HT-29 (cell line): ENCODE measurements around the gene VASN. TPM values are rescaled to one million over a fixed set of nuclear protein-coding genes. Genes with fewer than 3 reads are reported as not detected.
A peak's percentile ranks its signal among the peaks of the same experiment; 100 is the strongest.

Source experiments
- DNase-seq: peaks from one replicate; pipeline ENCODE4 v3.0.0-alpha.2; 2015; ENCODE audit warnings: low spot score
- total RNA-seq: library from RNA; depleted of rRNA; stranded (reverse); fragments of >200 nt; shearing (Covaris generic); gene quantifications from 2 replicates; pipeline ENCODE4 v1.2.3, GENCODE V29; 2014

VASN gene
- total RNA-seq, 1 experiment from 2014 or later: 2.2 TPM

DNA sequence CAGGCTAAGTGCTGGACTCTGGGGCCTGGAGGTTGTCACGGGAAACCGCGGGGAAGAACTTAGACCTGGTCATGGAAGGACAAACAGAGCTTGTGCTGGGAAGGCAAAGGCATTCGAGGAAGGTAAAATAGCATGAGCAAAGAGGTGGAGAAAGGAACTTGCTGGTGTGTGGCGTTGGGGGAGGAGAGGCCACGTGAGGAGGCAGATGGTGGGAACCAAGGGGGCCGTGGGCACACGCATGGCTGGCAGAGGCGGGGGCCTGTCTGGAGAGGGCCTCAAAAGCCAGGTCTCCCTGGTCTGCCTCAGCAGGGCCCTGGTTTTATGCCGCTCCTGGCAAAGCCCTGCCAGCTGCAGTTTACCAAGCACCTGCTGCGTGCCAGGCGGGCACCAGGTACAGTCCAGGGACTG, 29.4 kb downstream of the VASN start:
- no peak for DNase-seq

DNA sequence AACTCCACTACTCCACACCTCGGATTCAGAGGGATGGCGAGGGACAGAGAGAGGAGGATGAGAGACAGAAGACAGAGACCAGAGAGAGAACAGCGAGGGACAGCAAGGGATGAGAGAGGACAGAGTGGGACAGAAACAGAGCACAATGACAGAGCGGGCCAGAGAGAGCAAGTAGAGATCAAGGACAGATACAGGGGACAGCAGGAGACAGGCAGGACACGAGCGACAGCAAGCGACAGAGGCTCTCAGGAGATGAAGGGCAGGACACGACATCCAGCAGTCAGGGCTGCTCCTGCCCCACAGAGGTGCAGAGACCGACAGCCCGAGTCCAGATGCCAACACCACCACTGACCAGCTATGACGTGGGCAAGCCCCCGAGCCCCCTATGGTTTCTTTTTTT, 29.9 kb downstream of the VASN start:
- no peak for DNase-seq

DNA sequence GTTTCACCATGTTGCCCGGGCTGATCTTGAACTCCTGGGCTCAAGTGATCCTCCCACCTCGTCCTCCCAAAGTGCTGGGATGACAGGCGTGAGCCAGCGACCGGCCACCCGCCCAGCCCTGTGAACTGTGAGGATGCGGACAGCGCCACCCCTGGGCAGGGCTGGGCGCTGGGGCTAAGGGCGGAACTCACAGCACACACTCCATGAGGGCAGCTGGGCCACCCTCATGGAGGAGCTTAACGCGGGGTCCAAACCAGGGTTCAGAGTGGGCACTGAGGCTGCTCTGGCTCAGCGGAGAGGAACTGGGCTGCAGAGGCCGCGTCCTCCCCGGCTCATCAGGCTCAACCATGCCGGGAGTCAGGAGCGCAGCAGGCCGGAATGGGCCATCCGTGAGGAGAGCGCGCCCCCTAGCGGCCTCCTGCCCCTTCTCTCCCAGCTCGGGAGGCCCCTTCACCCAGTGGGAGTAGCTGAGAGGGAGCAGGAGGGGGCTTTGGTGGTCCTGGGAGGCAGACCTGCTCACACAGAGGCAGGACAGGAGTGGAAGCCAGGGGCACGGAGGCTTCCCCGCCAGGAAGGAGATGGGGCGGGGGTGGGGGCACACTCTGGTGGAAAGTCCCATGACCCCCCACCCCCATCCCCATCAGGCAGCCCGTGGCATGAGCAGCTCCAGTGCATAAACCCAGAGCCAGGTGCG, 30.9 kb downstream of the VASN start:
- peak; percentile 87 for DNase-seq

DNA sequence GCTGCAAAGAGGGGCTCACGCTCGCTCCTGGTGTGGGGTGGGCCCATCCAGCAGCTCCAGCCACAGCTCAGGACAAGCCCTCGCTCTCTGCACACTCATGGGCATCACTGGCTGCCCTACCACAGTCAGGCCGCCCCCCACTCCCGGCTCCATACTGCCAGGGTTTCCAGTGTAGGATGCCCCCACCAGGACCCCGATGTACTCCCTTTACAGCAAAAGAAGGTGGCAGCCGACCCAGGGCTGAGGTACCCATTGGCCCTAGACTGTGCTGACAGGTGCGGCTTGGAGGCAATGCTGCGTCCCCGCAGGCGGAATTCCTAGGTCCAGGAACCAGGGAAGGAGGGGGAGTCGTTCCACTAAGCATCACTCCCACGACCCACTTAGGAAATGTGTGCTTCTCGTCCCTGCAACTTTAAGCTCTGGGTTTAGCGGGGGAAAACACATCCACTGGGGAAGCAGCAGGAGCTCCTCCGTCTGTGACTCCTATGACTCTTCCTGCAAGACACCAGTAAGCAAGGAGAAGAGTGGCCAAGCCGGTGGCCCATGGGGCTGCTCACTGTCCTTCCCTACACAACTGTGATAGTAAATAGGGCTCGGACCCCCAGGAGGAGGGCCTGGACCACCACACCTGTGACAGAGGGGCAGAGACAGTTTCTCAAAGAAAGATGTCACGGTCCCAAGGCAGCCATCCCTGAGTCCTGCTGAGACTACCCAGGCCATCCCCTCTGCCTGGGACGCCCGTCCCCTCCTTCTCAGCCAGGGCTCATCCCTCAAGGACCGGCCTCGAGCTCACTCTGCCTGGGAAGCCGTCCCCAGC, 31.7 kb downstream of the VASN start:
- no peak for DNase-seq

DNA sequence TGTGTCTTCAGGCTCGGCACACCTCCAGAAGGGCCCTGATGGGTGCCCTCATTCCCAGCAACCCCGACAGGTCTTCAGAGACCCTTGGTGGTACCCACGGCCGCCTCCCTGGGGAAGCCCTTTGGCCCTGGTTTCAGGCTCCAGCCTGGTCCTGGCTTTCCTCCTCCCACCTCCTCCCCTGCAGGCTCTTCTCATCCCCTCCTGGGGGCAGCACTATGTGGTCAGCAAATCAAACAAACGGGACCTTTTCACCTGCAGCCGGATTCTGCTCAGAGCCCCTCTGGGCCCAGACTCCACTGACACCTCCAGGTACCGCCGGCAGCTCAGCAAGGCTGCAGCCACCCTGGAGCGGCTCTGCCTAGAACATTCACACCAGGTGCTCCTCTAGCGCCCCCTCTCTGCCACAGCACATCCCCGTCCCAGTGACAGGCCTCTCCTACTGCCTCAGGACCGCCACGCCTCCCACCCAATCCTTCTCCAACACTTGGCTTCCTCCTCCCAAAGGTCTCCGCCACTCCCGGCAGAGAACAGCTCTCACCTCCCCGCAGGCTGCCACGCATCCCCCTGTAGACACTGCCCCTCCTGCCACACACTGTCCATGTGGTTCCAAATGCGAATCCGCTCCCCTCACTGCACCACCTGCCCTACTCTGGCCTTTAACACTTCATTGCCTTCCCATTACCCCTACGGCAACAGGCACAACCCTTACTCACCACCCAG, 32.8 kb downstream of the VASN start:
- DNase-seq: peak; percentile 39

DNA sequence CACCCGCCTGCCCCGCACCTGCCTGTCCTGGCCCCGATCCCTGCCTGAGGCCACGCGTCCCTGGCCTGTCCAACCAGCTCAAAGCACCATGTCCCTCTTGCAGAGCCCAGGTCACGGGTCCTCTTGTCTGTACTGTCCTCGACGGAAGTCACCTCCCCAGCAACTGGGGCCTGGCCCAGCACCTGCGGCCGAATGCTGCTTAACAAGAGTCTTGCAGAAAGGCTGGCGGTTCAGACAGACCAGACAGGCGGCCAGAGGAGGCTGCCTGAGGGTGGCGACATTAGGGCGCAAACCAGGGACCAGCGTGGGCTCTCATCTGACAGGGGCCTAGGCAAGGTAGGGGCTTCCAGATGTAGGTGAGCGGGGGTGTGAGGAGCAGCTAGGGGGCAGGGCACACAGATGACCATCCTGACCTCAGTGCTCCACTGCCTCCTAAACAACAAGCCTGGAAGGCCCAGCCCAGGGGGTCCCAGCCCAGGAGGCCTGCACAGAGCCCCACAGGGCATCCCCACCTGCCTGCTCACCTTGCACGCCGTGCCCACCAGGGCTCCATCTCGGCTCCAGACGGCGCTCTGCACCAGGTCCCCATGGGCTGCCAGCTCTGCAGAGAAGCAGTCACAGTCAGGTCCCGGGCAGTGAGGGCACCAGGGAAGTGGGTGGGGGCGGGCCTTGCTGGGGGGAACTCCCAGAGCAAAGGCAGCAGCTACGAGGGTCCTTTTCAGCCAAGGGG, 33.5 kb downstream of the VASN start:
- no peak for DNase-seq

DNA sequence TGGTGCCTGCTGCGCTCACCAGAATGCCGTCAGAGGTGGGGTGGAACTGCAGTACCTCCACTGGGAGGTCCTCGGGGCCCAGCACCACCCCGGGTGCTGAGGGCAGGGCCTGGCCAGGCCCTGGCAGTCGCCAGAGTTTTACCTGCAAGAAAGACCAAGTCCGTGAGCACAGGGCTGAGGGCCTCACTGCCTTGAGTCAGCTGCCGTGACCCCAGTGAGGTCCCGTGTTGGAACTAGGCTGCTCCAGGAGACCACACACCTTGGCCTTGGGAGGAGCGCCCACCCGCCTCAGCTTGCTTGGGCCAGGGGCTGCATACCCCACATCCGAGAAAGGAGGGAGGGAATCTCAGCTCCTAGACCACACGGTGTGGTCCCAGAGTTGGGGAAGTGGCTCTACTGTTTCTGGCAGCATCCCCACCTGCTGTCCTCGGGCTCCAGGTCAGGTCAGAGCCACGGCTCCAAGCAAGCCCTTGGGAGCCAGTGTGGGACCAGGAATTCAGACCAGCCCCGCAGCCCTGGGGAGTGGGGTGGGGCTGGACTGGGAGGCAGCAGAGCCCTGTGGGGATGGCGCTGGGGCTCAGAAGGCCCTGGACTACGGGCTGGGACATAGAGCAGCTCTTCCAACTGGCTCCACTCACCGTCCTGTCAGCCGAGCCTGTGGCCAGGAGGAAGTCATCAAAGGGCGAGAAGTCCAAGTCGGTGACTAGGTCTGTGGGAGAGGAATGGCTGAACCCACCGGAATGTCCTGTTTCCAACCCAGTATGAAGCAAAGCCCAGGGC, 36.1 kb downstream of the VASN start:
- no peak for DNase-seq

DNA sequence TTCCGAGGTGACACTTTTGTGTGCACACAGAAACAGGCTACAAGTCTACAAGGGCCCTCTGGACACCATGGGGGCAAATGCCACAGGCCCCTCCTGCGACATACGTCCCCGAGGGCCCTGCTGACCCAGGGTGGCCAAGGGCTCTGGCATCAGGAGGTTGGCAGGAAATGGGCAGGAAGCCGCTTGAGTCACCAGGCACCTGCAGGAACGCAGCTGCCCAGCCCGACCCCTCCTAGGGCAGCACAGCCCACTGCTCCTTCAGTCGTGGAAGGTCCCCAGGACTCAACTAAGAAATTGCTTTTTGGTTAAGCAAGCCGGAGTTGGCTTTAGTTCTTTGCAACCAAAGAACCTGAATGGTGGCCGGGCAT, 36.7 kb downstream of the VASN start:
- no peak for DNase-seq

DNA sequence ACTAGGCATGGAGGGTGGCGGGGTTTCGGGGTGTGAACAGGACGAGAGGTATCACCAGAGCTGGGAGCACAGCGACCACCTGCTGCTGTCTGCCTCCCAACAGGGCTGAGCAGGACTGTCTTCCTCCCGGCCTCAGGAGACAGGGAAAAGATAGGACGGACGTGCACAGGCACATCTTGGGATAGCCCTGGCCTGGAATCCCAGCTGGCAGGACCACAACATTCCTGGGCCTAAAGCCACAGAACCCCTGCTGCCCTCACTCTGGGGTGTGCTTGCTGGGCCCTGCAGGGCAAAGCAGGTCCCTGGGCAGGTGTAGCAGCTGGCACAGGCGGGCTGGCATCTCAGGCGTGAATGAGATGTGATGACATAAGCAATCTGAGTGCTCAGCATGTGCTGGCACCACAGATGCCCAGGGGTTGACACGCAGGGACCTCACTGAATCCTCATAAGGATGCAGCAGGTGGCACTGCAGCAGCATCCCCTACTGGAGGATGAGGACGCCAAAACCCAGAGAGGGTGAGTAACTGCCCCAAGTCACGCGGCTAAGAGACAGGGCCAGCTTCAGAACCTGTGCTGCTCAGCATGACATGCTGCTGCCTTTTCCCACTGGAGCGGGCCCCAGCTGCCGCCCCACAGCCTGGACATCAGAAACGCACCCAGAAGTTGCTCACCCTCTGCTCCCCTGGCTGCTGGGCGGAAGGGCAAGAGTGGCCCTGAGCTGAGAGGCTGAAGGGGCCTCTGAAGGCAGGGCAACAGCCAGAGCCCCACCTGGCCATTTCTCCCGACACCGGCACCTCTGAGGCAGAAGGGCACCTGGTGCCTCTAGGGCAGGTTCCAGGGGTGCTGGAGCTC, 37.7 kb downstream of the VASN start:
- no peak for DNase-seq

DNA sequence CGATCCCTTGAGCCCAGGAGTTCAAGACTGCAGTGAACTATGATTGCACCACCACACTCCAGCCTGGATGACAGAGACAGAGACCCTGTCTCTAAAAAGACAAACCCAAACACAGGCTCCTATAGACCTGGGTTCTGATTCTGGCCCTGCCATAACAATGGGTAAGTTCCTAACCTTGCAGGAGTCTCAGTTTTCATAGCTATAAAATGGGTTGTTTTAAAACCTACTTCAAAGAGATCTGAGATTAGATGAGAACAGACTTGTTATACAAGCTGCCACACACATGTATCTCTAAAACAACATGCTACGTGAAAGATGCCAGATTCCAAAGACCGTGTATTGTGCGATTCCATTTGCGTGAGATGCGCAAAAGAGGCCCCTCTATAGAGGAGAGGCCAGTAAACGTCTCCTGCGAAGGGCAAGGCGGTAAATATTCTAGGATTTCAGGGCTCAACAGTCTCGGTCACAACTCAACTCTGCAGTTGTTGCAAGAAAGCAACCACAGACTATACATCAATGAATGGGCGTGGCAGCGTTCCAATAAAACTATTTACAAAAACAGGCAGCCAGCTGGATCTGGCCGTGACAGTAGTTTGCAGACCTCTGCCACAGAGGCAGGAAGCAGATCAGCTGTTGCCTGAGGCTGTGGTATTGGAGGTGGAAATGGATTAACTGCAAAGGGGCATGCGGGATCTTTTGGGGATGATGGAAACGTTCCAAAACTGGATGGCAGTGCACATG, 38.9 kb downstream of the VASN start:
- DNase-seq: no peak

DNA sequence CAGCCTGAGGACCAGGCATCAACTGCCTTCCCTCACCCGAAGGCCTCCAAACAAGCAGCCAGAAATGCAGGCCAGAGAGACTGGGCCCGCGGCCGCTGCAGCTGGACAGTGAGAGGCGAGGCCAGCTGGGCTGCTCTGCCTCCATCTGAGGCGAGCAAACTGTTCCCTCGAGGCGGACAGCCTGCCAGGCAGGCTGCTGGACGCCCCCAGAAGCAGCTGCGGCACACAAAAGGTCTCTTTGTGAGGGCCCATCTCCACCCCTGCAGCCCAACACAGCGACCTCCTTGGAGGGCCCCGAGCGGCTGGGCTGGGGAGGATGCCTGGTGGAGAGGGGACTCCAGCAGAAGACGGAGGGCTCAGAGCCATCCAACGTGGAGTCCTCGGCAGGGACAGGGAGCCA, 40.0 kb downstream of the VASN start:
- no peak for DNase-seq

DNA sequence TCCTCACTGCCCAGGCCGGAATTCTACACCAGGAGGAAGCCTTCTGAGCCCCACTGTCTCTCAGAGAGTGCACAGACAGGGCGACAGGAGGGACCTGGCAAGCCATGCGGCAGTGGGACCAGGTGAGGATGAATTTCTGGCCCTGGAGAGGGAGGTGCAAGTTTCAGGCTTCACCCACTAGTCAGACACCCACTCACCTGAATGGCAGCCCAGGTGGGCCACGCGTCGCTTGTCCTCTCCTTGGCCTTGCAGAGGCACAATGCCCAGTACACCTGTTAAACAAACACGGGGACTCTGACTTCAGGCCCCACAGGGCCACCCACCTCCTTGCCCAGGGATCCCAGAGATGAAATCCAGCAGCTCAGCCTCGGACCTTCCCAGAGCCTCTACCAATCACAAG, 40.5 kb downstream of the VASN start:
- DNase-seq: no peak

DNA sequence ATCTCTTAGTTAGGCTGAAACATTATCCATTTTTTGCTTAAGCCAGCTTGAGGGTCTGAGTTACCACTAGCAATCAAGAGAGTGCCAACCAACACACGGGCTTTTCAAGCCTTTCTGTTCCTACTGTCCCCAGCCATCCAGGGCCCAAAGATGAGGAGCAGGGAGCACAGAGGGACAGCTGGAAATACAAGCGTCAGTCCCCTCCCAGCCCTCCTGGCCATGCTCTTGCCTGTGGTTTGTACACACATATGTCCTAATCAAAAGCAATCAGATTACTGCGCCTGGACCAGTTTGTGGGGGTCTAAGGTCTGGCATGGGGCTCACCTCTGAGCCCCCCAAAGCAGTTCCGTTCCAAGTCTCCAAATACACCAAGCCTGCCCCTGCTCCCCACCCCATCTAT, 41.2 kb downstream of the VASN start:
- no peak for DNase-seq

DNA sequence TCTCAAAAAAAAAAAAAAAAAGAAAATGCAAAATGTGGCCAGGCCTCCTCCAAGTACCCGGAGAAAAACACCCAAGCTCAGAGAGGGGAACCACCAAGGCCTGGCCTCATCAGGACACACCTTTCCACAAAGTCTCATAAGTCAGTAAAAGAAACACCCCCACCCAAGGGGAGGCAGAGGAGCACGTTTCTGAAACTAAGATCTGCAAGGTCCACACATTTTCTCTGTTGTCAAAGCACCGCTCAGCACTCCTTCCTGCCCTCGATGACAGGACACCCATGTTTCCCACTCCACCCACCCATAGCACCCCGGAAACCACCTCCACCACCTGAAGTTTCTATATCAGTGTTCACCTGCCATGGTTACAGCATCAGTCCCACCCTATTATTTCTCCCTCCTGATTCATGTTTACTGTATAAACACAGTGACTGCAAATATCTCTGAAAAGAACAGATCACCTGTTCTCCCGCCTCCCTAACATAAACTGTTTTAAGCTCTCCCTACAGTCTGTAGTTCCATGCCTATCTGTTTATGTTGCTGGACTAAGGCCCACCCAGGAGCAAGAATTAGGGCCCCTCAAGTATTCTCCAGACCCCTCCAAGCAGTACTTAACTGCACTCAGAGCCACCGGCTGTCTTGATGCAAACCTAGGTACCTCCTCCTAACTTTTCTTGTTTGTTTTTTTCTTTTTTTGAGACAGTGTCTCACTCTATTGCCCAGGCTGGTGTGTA, 42.7 kb downstream of the VASN start:
- DNase-seq: peak; percentile 87

DNA sequence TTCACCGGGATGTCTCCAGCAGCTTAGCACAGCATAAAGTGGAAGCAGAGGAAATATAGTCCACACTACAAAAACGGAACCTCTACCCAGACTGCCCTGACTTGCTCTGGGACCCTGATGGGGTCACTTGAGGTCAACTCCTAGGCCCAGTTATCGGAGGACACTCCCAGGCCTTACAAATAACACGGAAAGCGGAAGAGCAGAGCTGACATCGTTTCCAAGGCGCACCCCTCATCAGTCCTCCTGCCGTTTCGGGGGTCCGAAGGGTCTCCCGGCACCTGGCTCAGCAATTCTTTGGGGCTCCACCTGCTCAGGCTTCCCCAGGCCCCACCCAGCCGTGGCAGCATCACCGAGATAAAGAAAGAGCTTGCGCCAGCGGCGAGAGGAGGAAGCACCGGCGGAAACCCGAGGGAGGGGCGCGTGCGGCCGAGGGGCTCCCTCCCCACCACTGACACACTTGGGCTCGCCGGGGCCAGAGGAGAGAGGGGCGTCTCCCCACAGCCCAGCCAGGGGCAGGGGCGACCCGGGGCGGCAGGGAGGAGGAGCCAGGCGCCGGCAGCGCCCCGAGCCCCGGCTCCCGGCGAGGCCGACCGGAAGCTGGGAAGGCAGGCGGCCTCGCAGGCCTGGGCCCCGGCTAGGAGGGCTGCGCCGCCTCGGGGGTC, 44.0 kb downstream of the VASN start:
- peak; percentile 44 for DNase-seq

DNA sequence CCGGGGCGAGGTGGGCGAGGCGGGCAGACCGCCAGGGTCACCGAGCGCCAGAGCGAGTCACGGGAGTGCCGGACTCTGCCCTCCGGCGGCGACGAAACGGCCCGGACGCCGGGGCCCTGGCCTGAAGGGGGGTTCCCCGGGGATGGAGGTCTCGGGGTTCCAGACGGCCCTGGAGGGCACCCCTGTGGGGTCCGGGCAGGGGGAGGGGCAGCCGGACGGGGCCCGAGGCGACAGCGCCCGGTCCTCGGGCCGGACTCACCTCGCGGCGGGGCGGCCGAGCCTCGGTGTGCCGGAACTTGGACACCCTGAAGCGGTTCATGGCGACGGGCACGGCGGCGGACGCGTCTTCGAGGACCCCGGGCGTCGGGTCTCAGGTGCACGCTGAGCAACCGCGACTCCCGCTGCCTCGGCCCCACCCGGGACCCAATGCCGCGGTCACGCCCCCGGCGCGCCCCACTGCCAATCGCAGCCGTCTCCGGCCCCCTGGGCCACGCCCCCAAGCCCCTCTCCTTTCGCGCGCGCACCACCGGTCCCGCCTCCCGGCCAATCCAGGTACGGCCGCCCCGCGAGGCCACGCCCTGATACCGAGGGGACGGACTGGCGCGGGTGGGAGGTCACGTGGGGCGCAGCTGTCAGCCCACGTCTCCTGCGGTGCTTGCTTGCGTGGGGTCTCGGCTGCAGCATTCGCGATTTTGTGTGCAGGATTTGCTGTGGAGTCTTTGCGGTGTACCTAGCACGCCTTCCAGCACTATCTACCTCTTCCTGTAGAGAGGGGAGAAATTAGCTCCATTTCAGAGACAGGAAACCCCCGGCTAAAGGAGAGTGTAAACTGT, 44.8 kb downstream of the VASN start, which contains the start of gene CORO7:
CORO7 (minus strand) TSS at position 397 of the 833 bp plus-strand sequence; CDS start at position 319, 78 bp downstream.
- DNase-seq: peak; percentile 91

DNA sequence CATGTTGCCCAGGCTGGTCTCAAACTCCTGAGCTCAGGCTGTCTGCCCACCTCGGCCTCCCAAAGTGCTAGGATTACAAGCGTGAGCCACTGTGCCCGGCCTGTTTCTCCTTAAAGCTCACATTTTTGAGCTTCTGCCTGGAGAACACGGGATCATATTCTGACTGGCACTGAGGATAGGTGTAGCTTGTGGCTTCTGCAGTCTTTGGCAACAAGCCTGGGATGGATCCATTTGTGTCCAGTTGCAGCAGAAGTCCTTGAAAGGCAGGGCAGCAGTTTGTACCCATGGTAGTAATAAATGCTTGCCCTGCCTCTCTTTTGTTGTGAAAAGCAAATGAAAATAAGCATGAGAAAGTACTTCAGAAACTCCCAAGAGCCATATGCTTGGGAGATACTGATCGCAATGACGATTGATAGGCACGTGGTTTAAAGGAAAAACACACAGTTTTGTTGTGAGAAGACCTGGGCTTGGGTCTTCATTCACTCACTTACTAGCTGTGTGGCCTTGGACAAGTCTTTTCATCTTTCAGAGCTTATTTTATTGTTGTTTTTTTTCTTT, 47.8 kb downstream of the VASN start:
- no peak for DNase-seq
